Adrenal gland (tissue), 12 donors: ENCODE results near the gene AACS. TPM values are rescaled to one million over a fixed set of nuclear protein-coding genes. Genes with fewer than 3 reads are reported as not detected.

Experiments
- DNase-seq, 7 donors: peaks; one replicate each; pipeline ENCODE4 v3.0.0-alpha.2; 2019 to 2020
- H3K27ac ChIP-seq, 5 donors: fragments of 200-600 bp; sonication (generic) in 4 of 5; 1 replicate in 3 of 5; 2 replicates in 2 of 5; pipeline versions ENCODE4 v1.5.1 to v1.8.0; 2016 to 2020; ENCODE audit warnings: mild to moderate bottlenecking in 1 of 5
- H3K27me3 ChIP-seq: fragments of 200-600 bp; 2 replicates; pipeline ENCODE4 v1.8.0; 2021
- H3K36me3 ChIP-seq, 2 donors: fragments of 200-600 bp; replicated peaks in 1 of 2; 1 replicate in 1 of 2; 2 replicates in 1 of 2; pipeline versions ENCODE4 v1.5.1 to v1.8.0; 2018 to 2022
- H3K4me1 ChIP-seq, 2 donors: fragments of 200-600 bp; replicated peaks in 1 of 2; 1 replicate in 1 of 2; 2 replicates in 1 of 2; pipeline versions ENCODE4 v1.5.1 to v1.8.0; 2018 to 2021
- H3K4me3 ChIP-seq, 4 donors: fragments of 200-600 bp; sonication (generic) in 3 of 4; one replicate each; pipeline ENCODE4 v1.5.1; 2016 to 2018
- H3K9me3 ChIP-seq, 3 donors: fragments of 200-600 bp; sonication (generic) in 1 of 3; replicated peaks in 1 of 3; 1 replicate in 2 of 3; 2 replicates in 1 of 3; pipeline versions ENCODE4 v1.5.1 to v1.8.0; 2016 to 2021
- CTCF ChIP-seq, 6 experiments: fragments of 450-650 bp in 4 of 6; fragments of 200-600 bp in 2 of 6; sonication (generic) in 1 of 6; IDR thresholded peaks; 1 replicate in 5 of 6; 2 replicates in 1 of 6; pipeline versions ENCODE4 v1.5.1 to v1.8.0; 2016 to 2021; ENCODE audit warnings: antibody characterized with exemption in 6 of 6, mild to moderate bottlenecking in 2 of 6, moderate library complexity in 1 of 6
- POLR2A ChIP-seq, 2 donors: fragments of 450-650 bp; IDR thresholded peaks; one replicate each; pipeline ENCODE4 v1.6.1; 2017; ENCODE audit warnings: antibody characterized with exemption in 2 of 2, mild to moderate bottlenecking in 2 of 2, moderate library complexity in 1 of 2
- WGBS, 4 donors: extraction: QIAGEN DNeasy Blood & Tissue Kit in 2 of 4; methylation state at CpG; one replicate each; pipeline versions ENCODE4 v1.1.5 to v1.1.7; 2013 to 2017; 5-methylcytosine and 5-hydroxymethylcytosine counted together
- intact Hi-C, 2 donors: fragments of 100-400 bp; cut with DNase I; formaldehyde crosslinking; loops; one replicate each; pipeline versions ENCODE4 v1.14.1 to v1.15.0; 2022 to 2023
- polyA plus RNA-seq, 3 donors: library from polyadenylated mRNA; stranded (reverse); fragments of 200-250 nt in 2 of 3; fragments of 350-450 nt in 1 of 3; fragmentation: Illumina TruSeq in 1 of 3; extraction: RNeasy Lipid Tissue Mini Kit (QIAGEN cat#74804) in 1 of 3; gene quantifications; one replicate each; pipeline ENCODE4 v1.2.3, GENCODE V29; 2013 to 2014
- total RNA-seq, 9 donors: library from RNA; depleted of rRNA in 4 of 9; stranded (reverse); fragments of >200 nt in 4 of 9; fragments of 120-200 nt in 1 of 9; fragmentation: NEBNext Ultra II Directional in 1 of 9; extraction: Animal tissue kit (Norgen Biotek cat#: 25700) in 1 of 9; gene quantifications; one replicate each; pipeline versions ENCODE4 v1.1.0 to v1.2.4, GENCODE V29; 2013 to 2023
- donor health status: healthy with polysubstance abuse.
- donor health status: Bipolar disorder and iron deficiency.
- donor health status: DM: yes; HTN: yes; CAD: no.
- donor health status: DM: no; HTN: no; CAD: no.
- donor health status: DM: no; HTN: no; CAD: no.
- donor health status: DM: yes; HTN: yes; CAD: no.

Gene AACS
- total and polyA plus RNA-seq, 12 donors: 8.0 to 31.7 (median 15.4) TPM

- Histone ChIP-seq H3K9me3 (no peaks in the 10 kb centered on the region), H3K4me1 (peaks cover 0 to 8% of the 10 kb centered on the region in 2 donors), H3K27me3 (peaks cover 36% of the 10 kb centered on the region), H3K4me3 (no peak overlapping the region), H3K36me3 (no peaks in the 10 kb centered on the region), H3K27ac (no peak overlapping the region)
- DNase-seq: no peak
- intact Hi-C loops: loop anchor here in 1 of 2 donors (10.0 kb wide), 1 partner anchor 1557 kb away; no protein-coding TSS in a partner anchor
- no peak for TF ChIP-seq POLR2A (IDR thresholded peaks at IDR 0.05)
- no peak for TF ChIP-seq CTCF (IDR thresholded peaks at IDR 0.05)
- 2 to 4% (median 3%) methylated on average over 16 to 25 of the region's 25 CpGs for WGBS, 4 donors
These were observed 122.8 kb downstream of the AACS start for GRCh38 chr12:125187780-125188741.

GRCh38 chr12:125189015-125189414 is 123.8 kb downstream of the AACS start:
- H3K4me3 ChIP-seq: no peak overlapping the region
- no peaks in the 10 kb centered on the region for H3K36me3 ChIP-seq
- peaks cover 0 to 8% of the 10 kb centered on the region in 2 donors for H3K4me1 ChIP-seq
- H3K27ac ChIP-seq: no peak overlapping the region
- no peaks in the 10 kb centered on the region for H3K9me3 ChIP-seq
- TF ChIP-seq POLR2A (IDR thresholded peaks at IDR 0.05) (no peak), CTCF (IDR thresholded peaks at IDR 0.05) (no peak)
- peaks cover 37% of the 10 kb centered on the region for H3K27me3 ChIP-seq
- 5 to 13% (median 7%) methylated on average over 10 of the region's 10 CpGs for WGBS, 4 donors
- intact Hi-C loops: loop anchor here in 1 of 2 donors (10.0 kb wide), 1 partner anchor 1556 kb away; no protein-coding TSS in a partner anchor
- no peak for DNase-seq

GRCh38 chr12:125189502-125189901 is 124.3 kb downstream of the AACS start:
- no peak overlapping the region for H3K27ac ChIP-seq
- H3K9me3 ChIP-seq: no peaks in the 10 kb centered on the region
- intact Hi-C loops: loop anchor here in 1 of 2 donors (10.0 kb wide), 1 partner anchor 1555 kb away; no protein-coding TSS in a partner anchor
- TF ChIP-seq CTCF (IDR thresholded peaks at IDR 0.05) (no peak), POLR2A (IDR thresholded peaks at IDR 0.05) (no peak)
- H3K36me3 ChIP-seq: no peaks in the 10 kb centered on the region
- no peak for DNase-seq
- peaks cover 40% of the 10 kb centered on the region for H3K27me3 ChIP-seq
- no peak overlapping the region for H3K4me3 ChIP-seq
- peaks cover 0 to 8% of the 10 kb centered on the region in 2 donors for H3K4me1 ChIP-seq
- 9 to 21% (median 10%) methylated on average over 4 to 8 of the region's 8 CpGs for WGBS, 4 donors

- intact Hi-C loops: no loop called here
These were observed 126.3 kb downstream of the AACS start for GRCh38 chr12:125191361-125192087.

More at GRCh38 chr12:125191361-125192087, 126.3 kb downstream of the AACS start:
- no peak for DNase-seq
- Histone ChIP-seq H3K27ac (no peak overlapping the region), H3K4me1 (peaks cover 0 to 8% of the 10 kb centered on the region in 2 donors), H3K9me3 (no peaks in the 10 kb centered on the region), H3K27me3 (peaks cover 40% of the 10 kb centered on the region), H3K4me3 (no peak overlapping the region), H3K36me3 (no peaks in the 10 kb centered on the region)
- WGBS, 4 donors: 65 to 74% (median 68%) methylated on average over 10 of the region's 10 CpGs
- TF ChIP-seq CTCF (IDR thresholded peaks at IDR 0.05) (no peak), POLR2A (IDR thresholded peaks at IDR 0.05) (no peak)
